Fibroblast of mammary gland (primary cell): ENCODE results near the gene IQGAP2.
A peak's percentile ranks its signal among the peaks of the same experiment; 100 is the strongest.

ENCODE experiments used
- DNase-seq: peaks from one replicate; pipeline ENCODE4 v3.0.0-alpha.2; 2010; ENCODE audit warnings: low read depth
- H3K4me3 ChIP-seq: 2 replicates; pipeline ENCODE4 v1.5.1; 2011; ENCODE audit warnings: low read depth, mild to moderate bottlenecking, low read length, moderate library complexity; ENCODE audit not compliant: control insufficient read depth
- CTCF ChIP-seq: conservative IDR thresholded peaks from 2 replicates; pipeline ENCODE4 v1.5.1; 2011; ENCODE audit warnings: low read depth, low read length, inconsistent platforms; ENCODE audit not compliant: control insufficient read depth, insufficient read depth

The IQGAP2 gene

GRCh38 chr5:76723266-76723665, 320.2 kb downstream of the IQGAP2 start:
- no peak for DNase-seq
- H3K4me3 ChIP-seq = no peak overlapping the region
- TF ChIP-seq CTCF = no peak

DNA sequence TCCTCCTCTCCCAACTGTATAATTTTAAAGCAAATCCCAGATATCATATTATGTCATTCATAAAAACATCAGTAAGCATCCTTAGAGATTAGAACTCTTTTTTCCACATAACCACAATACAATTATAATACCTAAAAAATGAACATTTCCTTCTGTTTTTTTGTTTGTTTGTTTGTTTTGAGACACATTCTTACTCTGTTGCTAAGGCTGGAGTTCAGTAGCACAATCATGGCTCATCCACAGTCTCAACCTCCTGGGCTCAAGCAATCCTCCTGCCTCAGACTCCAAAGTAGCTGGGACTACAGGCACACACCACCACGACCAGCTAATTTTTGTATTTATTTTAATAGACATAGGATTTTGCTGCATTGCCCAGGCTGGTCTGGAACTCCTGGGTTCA, 320.8 kb downstream of the IQGAP2 start:
- no peak for DNase-seq
- H3K4me3 ChIP-seq = no peak overlapping the region
- TF ChIP-seq CTCF = no peak

DNA sequence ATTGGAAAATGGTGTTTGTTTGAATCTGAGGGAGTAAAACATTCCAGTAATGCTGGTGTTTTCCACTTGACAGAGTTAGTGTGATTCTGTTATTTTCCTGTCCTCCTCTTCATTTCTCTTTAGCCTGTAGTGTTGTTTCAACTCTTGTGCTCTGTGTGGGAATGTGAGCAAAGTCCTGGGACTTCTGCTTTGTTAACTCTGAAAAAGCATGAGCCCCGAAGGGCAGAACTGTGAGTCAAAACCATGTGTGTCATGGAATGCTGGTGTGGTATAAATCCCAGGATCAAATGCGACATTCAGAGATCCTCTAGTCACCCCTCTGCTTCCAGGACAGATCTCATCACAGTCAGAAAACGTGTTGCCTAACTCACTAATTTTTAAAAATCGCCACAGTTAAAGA, 321.8 kb downstream of the IQGAP2 start:
- no peak for TF ChIP-seq CTCF
- H3K4me3 ChIP-seq = no peak overlapping the region
- DNase-seq = peak; percentile 67

DNA sequence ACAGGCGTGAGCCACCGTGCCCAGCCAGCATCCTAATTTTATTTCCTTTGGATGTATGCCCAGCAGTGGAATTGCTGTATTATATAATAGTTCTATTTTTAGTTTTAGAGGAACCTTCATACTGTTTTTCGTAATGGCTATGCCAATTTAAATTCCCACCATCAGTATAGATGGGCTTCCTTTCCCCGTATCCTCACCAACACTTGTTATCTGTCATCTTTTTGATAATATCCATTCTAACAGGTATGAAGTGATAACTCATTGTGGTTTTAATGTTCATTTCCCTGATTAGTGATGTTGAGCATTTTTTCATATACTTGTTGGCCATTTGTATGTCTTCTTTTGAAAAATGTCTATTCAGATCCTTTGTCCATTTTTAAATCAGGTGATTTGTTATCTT, 325.9 kb downstream of the IQGAP2 start:
- no peak for DNase-seq
- H3K4me3 ChIP-seq = no peak overlapping the region
- TF ChIP-seq CTCF = no peak

- no peak for TF ChIP-seq CTCF
- no peak overlapping the region for H3K4me3 ChIP-seq
- no peak for DNase-seq
Measured at GRCh38 chr5:76729373-76730290, 326.5 kb downstream of the IQGAP2 start.

- TF ChIP-seq CTCF = no peak
- no peak for DNase-seq
- no peak overlapping the region for H3K4me3 ChIP-seq
Measured at GRCh38 chr5:76732405-76733048, 329.4 kb downstream of the IQGAP2 start.
